ENCODE results near the gene RBM19.

Gene RBM19

DNA sequence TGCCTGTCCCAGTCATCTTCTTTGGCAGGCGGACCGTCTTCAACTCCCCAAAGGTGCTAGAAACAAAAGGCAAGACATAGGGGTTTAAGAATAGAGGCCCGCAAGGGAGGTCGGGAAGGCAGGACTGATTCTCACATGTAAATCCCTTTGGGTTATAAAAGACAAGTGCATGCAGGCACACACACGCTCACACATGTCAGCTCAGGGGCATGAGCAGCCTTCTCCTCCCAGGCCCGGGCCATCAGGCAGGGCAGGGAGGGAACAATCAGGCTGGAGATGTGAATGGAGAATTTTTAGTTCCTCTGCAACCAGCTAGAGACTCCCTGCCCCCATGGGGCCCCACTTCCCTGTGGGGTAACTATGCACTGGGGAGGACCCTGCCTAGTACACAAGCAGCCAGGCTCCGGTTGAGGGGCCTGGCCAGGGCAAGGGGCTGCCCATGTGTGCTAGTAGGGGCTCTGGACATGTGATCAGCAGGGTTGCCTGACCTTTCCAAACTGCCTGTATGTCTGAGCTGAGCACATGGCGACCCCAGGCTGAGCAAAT lies 107.2 kb downstream of the RBM19 start:
- TF ChIP-seq, protein P1, sequence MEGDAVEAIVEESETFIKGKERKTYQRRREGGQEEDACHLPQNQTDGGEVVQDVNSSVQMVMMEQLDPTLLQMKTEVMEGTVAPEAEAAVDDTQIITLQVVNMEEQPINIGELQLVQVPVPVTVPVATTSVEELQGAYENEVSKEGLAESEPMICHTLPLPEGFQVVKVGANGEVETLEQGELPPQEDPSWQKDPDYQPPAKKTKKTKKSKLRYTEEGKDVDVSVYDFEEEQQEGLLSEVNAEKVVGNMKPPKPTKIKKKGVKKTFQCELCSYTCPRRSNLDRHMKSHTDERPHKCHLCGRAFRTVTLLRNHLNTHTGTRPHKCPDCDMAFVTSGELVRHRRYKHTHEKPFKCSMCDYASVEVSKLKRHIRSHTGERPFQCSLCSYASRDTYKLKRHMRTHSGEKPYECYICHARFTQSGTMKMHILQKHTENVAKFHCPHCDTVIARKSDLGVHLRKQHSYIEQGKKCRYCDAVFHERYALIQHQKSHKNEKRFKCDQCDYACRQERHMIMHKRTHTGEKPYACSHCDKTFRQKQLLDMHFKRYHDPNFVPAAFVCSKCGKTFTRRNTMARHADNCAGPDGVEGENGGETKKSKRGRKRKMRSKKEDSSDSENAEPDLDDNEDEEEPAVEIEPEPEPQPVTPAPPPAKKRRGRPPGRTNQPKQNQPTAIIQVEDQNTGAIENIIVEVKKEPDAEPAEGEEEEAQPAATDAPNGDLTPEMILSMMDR (IDR thresholded peaks at IDR 0.05; ENCODE audit: borderline replicate concordance, insufficient read depth, low read depth, low read length) = no peak
- no peak overlapping the region for H3K4me3 ChIP-seq (ENCODE audit: low read depth, low read length)

DNA sequence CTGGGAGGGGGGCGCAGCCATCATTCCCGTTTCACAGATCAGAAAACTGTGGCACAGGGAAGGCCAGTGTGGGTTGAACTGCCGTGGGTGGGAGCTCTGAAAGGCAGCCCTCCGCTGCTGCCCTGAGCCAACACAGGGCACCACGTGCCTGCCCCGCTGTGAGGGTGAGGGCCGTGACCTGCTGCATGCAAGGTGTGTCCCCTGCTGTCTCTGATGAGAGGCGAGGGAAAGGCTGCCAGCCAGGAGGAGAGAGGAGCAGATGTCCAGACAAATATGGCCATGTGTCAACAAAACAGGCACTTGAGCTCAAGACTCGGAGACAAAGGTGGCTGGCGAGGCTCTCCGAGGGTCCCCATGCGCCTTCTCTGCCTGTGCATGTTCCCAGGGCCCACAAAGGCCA lies 108.8 kb downstream of the RBM19 start:
- TF ChIP-seq, protein P1 (IDR thresholded peaks at IDR 0.05; ENCODE audit: borderline replicate concordance, insufficient read depth, low read depth, low read length) = no peak
- no peak overlapping the region for H3K4me3 ChIP-seq (ENCODE audit: low read depth, low read length)

GRCh38 chr12:113855998-113856397 lies 110.1 kb downstream of the RBM19 start:
- TF ChIP-seq, protein P1 (IDR thresholded peaks at IDR 0.05; ENCODE audit: borderline replicate concordance, insufficient read depth, low read depth, low read length) = no peak

GRCh38 chr12:113854385-113855142 lies 111.6 kb downstream of the RBM19 start:
- TF ChIP-seq, protein P1 (IDR thresholded peaks at IDR 0.05; ENCODE audit: borderline replicate concordance, insufficient read depth, low read depth, low read length) = no peak
- H3K4me3 ChIP-seq (ENCODE audit: low read depth, low read length) = no peak overlapping the region

More at GRCh38 chr12:113855998-113856397, 110.1 kb downstream of the RBM19 start:
- H3K4me3 ChIP-seq (ENCODE audit: low read depth, low read length) = no peak overlapping the region

DNA sequence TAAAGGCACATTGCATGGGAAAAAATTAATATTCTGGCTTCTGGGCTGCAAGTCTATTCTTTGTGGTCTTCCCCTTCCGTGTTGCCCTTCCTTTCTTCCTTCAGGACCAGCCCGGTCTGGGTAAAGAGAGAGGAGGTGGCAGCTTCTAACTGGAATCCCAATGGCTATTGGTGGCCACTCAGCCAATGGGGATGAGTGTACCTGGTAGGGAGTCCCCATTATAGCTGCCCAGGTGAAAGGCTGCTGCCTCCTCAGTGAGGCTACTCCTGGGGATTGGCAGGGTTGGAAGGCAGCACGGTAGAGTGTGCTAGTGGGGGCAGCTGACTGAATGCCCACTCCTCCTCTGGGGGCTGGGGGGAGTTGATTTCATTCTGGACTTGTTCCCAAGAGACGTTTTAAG lies 112.6 kb downstream of the RBM19 start:
- no peak overlapping the region for H3K4me3 ChIP-seq (ENCODE audit: low read depth, low read length)
- TF ChIP-seq, protein P1 (IDR thresholded peaks at IDR 0.05; ENCODE audit: borderline replicate concordance, insufficient read depth, low read depth, low read length) = no peak

- TF ChIP-seq, protein P1 (IDR thresholded peaks at IDR 0.05; ENCODE audit: borderline replicate concordance, insufficient read depth, low read depth, low read length) = no peak
- no peak overlapping the region for H3K4me3 ChIP-seq (ENCODE audit: low read depth, low read length)
Measured at GRCh38 chr12:113852695-113853490, 113.2 kb downstream of the RBM19 start.
